ENCODE measurements around the gene HYAL1.

Gene HYAL1

GRCh38 chr3:50298836-50299637 lies 4.3 kb downstream of the HYAL1 start, which contains the start of the genes HYAL3 and NAA80:
HYAL3 (minus strand) TSS chr3:50299405; CDS start chr3:50295602, 3,803 bp downstream.
NAA80 (minus strand) TSS chr3:50299405; CDS start chr3:50297463, 1,942 bp downstream.
- no peaks in the 10 kb centered on the region for H3K9me3 ChIP-seq (ENCODE audit: control insufficient read depth, insufficient read depth, low read depth, low read length)
- no peaks in the 10 kb centered on the region for H3K4me1 ChIP-seq (ENCODE audit: control insufficient read depth, insufficient read depth, low read length)
- CTCF ChIA-PET: interaction anchor here (0.6 to 2.0 kb wide), 9 partner anchors 18 to 89 kb away, joined by 3 to 7 read pairs (median 4); partner anchors contain the start of gene HYAL2
- peak within 1 kb of the TSS; percentile 56 for H3K27ac ChIP-seq (ENCODE audit: extremely low read depth, low read depth, low read length)
- POLR2A ChIA-PET: interaction anchor here (0.6 to 2.2 kb wide), 17 partner anchors 9 to 270 kb away, joined by 3 to 34 read pairs (median 4); partner anchors contain the start of genes CYB561D2, GNAI2, HEMK1 and LSMEM2
- H3K4me3 ChIP-seq (ENCODE audit: low read depth, low read length): peak within 1 kb of the TSS; percentile 69
- peaks cover 0 to 4% of the 10 kb centered on the region in 2 experiments; a peak in 1 of 3 replicates for H3K36me3 ChIP-seq (ENCODE audit: control insufficient read depth in 2 of 2, insufficient read depth in 1 of 2, low read length in 2 of 2)
- TF ChIP-seq CTCF (tag by site-specific recombination; IDR thresholded peaks at IDR 0.05) (peak; percentile 85; the same call in 1 of the 2 replicates), PRDM10 (tag by site-specific recombination; IDR thresholded peaks at IDR 0.05) (peak; percentile 44), MEIS1 (CRISPR knock-in tag; IDR thresholded peaks at IDR 0.05; ENCODE audit: borderline replicate concordance) (no peak), ZNF391 (tag by site-specific recombination; IDR thresholded peaks at IDR 0.05; ENCODE audit: borderline replicate concordance, low read depth) (peak; percentile 80; the same call in 1 of the 2 replicates), BCL11A (tag by site-specific recombination; IDR thresholded peaks at IDR 0.05; ENCODE audit: low read depth) (no peak), ZNF580 (tag by site-specific recombination; IDR thresholded peaks at IDR 0.05) (no peak), ZNF121 (tag by site-specific recombination; IDR thresholded peaks at IDR 0.05) (no peak), ZNF148 (tag by site-specific recombination; IDR thresholded peaks at IDR 0.05; ENCODE audit: borderline replicate concordance) (no peak), PATZ1 (tag by site-specific recombination; IDR thresholded peaks at IDR 0.05) (no peak; the same call in none of the 2 replicates), SALL2 (tag by site-specific recombination; IDR thresholded peaks at IDR 0.05; ENCODE audit: borderline replicate concordance) (no peak), ZNF324 (tag by site-specific recombination; IDR thresholded peaks at IDR 0.05) (peak; percentile 77; the same call in 1 of the 2 replicates), EGR2 (tag by site-specific recombination; IDR thresholded peaks at IDR 0.05; ENCODE audit: low read depth) (no peak)
- TF ChIP-seq, protein P1, sequence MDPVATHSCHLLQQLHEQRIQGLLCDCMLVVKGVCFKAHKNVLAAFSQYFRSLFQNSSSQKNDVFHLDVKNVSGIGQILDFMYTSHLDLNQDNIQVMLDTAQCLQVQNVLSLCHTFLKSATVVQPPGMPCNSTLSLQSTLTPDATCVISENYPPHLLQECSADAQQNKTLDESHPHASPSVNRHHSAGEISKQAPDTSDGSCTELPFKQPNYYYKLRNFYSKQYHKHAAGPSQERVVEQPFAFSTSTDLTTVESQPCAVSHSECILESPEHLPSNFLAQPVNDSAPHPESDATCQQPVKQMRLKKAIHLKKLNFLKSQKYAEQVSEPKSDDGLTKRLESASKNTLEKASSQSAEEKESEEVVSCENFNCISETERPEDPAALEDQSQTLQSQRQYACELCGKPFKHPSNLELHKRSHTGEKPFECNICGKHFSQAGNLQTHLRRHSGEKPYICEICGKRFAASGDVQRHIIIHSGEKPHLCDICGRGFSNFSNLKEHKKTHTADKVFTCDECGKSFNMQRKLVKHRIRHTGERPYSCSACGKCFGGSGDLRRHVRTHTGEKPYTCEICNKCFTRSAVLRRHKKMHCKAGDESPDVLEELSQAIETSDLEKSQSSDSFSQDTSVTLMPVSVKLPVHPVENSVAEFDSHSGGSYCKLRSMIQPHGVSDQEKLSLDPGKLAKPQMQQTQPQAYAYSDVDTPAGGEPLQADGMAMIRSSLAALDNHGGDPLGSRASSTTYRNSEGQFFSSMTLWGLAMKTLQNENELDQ (tag by site-specific recombination; IDR thresholded peaks at IDR 0.05; ENCODE audit: low read depth): no peak
- TF ChIP-seq, protein P2, sequence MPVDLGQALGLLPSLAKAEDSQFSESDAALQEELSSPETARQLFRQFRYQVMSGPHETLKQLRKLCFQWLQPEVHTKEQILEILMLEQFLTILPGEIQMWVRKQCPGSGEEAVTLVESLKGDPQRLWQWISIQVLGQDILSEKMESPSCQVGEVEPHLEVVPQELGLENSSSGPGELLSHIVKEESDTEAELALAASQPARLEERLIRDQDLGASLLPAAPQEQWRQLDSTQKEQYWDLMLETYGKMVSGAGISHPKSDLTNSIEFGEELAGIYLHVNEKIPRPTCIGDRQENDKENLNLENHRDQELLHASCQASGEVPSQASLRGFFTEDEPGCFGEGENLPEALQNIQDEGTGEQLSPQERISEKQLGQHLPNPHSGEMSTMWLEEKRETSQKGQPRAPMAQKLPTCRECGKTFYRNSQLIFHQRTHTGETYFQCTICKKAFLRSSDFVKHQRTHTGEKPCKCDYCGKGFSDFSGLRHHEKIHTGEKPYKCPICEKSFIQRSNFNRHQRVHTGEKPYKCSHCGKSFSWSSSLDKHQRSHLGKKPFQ (tag by site-specific recombination; IDR thresholded peaks at IDR 0.05): no peak
- TF ChIP-seq, protein P3, sequence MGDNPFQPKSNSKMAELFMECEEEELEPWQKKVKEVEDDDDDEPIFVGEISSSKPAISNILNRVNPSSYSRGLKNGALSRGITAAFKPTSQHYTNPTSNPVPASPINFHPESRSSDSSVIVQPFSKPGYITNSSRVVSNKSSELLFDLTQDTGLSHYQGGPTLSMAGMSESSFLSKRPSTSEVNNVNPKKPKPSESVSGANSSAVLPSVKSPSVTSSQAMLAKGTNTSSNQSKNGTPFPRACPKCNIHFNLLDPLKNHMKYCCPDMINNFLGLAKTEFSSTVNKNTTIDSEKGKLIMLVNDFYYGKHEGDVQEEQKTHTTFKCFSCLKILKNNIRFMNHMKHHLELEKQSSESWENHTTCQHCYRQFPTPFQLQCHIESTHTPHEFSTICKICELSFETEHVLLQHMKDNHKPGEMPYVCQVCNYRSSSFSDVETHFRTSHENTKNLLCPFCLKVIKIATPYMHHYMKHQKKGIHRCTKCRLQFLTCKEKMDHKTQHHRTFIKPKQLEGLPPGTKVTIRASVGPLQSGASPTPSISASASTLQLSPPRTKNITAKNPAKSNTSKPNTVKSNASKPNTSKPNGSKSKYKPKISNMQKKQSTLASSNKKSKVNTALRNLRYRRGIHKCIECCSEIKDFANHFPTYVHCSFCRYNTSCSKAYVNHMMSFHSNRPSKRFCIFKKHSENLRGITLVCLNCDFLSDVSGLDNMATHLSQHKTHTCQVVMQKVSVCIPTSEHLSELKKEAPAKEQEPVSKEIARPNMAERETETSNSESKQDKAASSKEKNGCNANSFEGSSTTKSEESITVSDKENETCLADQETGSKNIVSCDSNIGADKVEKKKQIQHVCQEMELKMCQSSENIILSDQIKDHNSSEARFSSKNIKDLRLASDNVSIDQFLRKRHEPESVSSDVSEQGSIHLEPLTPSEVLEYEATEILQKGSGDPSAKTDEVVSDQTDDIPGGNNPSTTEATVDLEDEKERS (tag by site-specific recombination; IDR thresholded peaks at IDR 0.05): no peak
